ENCODE measurements around the gene GAS2. TPM values are rescaled to one million over a fixed set of nuclear protein-coding genes. Genes with fewer than 3 reads are reported as not detected.
A peak's percentile ranks its signal among the peaks of the same experiment; 100 is the strongest.

The GAS2 gene
- under 1 TPM in 1 of 2 donors, not detected in 1; 0.95 TPM for total RNA-seq

DNA sequence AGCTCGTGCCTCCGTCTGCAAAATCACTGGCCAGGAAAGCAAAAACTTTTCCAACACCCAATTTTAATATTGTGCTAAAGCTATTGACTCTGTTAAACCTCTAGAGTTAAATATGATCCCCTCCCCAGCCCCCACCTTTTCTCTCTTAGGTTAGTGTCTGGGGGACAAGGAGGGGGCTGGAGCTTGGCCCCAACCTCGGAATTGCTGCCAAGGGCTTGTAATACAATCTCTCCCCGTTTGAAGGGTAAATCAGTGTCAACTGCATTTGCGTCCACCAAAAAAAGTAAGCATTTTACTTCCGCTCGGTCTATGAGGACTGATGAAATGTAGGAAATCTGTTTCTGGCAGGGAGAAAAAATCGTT is at the start of gene GAS2:
Gene GAS2, plus strand, starts transcription at position 287 of the 363 bp plus-strand sequence. CDS start 8,259 bp downstream, outside the sequence.
- Histone ChIP-seq H3K9me3 (no peaks in the 10 kb centered on the region), H3K27ac (no peak within 1 kb of the TSS), H3K27me3 (replicated peaks; ENCODE audit: insufficient read depth) (peaks cover 7% of the 10 kb centered on the region), H3K4me3 (peak within 1 kb of the TSS; percentile 61), H3K4me1 (ENCODE audit: control insufficient read depth in 1 of 2, low read depth in 2 of 2) (peaks cover 4 to 14% of the 10 kb centered on the region in 2 donors), H3K36me3 (no peaks in the 10 kb centered on the region)
- TF ChIP-seq, protein P1, sequence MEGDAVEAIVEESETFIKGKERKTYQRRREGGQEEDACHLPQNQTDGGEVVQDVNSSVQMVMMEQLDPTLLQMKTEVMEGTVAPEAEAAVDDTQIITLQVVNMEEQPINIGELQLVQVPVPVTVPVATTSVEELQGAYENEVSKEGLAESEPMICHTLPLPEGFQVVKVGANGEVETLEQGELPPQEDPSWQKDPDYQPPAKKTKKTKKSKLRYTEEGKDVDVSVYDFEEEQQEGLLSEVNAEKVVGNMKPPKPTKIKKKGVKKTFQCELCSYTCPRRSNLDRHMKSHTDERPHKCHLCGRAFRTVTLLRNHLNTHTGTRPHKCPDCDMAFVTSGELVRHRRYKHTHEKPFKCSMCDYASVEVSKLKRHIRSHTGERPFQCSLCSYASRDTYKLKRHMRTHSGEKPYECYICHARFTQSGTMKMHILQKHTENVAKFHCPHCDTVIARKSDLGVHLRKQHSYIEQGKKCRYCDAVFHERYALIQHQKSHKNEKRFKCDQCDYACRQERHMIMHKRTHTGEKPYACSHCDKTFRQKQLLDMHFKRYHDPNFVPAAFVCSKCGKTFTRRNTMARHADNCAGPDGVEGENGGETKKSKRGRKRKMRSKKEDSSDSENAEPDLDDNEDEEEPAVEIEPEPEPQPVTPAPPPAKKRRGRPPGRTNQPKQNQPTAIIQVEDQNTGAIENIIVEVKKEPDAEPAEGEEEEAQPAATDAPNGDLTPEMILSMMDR (IDR thresholded peaks at IDR 0.05): no peak
- ATAC-seq (ENCODE audit: insufficient number of reproducible peaks, low FRiP score, low read depth) (no peak), DNase-seq (ENCODE audit: low spot score) (no peak)

GRCh38 chr11:22617868-22618267 is 48.5 kb upstream of the GAS2 start:
- Histone ChIP-seq H3K27ac (no peak overlapping the region), H3K27me3 (replicated peaks; ENCODE audit: insufficient read depth) (no peaks in the 10 kb centered on the region), H3K36me3 (no peaks in the 10 kb centered on the region), H3K9me3 (no peaks in the 10 kb centered on the region), H3K4me1 (ENCODE audit: control insufficient read depth in 1 of 2, low read depth in 2 of 2) (no peaks in the 10 kb centered on the region), H3K4me3 (no peak overlapping the region)
- TF ChIP-seq, protein P1 (IDR thresholded peaks at IDR 0.05): no peak
- no peak for ATAC-seq (ENCODE audit: insufficient number of reproducible peaks, low FRiP score, low read depth)
- no peak for DNase-seq (ENCODE audit: low spot score)

DNA sequence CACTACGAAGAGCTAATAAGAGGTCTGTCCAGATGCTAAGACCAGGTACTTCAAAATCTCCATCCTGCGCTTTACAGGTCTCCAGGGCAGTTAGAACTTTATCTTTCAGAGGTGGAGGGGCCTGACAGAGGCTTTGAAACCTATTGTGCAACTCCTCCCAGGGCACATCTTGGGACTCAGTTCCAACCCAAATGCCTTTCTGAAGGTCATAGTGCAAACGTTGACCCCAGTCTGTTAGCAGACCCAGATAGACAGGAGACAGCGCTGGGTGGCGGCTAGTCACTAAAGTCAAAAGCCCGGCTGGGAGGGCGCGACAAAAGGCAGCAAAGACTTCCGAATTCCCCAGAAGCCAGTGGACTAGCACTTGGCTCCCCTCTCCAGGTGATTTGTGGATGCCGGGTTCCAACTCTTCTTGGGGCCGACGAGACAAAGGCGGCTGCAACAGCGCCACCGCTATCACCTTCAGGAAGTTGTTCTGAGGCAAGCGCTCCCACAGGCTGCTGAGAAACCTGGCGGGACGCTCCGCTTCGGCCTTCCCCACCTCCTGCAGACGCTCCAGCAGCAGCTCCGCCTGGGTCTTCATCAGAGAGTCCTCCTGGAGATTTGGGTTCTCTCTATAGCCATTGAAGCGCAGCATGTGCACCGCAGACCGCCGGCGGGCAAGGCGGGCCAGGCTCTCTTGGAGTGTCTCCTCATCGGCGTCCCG is 41.5 kb upstream of the GAS2 start:
- ATAC-seq (ENCODE audit: insufficient number of reproducible peaks, low FRiP score, low read depth): no peak

GRCh38 chr11:22625448-22626287 is 40.7 kb upstream of the GAS2 start, which contains the start of gene FANCF:
Gene FANCF (minus strand): TSS chr11:22625823. CDS start chr11:22625810, 13 bp downstream.
- Histone ChIP-seq H3K27ac (peak within 1 kb of the TSS; percentile 90 to 92), H3K9me3 (no peaks in the 10 kb centered on the region), H3K27me3 (replicated peaks; ENCODE audit: insufficient read depth) (no peaks in the 10 kb centered on the region), H3K36me3 (no peaks in the 10 kb centered on the region), H3K4me1 (ENCODE audit: control insufficient read depth in 1 of 2, low read depth in 2 of 2) (peaks cover 14 to 18% of the 10 kb centered on the region in 2 donors), H3K4me3 (peak within 1 kb of the TSS; percentile 87)
- peak; percentile 90 for DNase-seq (ENCODE audit: low spot score)
- TF ChIP-seq, protein P1 (IDR thresholded peaks at IDR 0.05): no peak
- ATAC-seq (ENCODE audit: insufficient number of reproducible peaks, low FRiP score, low read depth): peak; percentile 100

More for the DNA sequence above, 41.5 kb upstream of the GAS2 start:
- peaks cover 14 to 18% of the 10 kb centered on the region in 2 donors for H3K4me1 ChIP-seq (ENCODE audit: control insufficient read depth in 1 of 2, low read depth in 2 of 2)
- H3K27me3 ChIP-seq (replicated peaks; ENCODE audit: insufficient read depth): no peaks in the 10 kb centered on the region
- peak overlapping the region; percentile 90 to 92 for H3K27ac ChIP-seq
- no peak for DNase-seq (ENCODE audit: low spot score)
- peak overlapping the region; percentile 87 for H3K4me3 ChIP-seq
- no peaks in the 10 kb centered on the region for H3K9me3 ChIP-seq
- TF ChIP-seq, protein P1 (IDR thresholded peaks at IDR 0.05): no peak
- no peaks in the 10 kb centered on the region for H3K36me3 ChIP-seq
